HepG2 (cell line): ENCODE results near the gene RAC3. TPM values are rescaled to one million over a fixed set of nuclear protein-coding genes. Genes with fewer than 3 reads are reported as not detected.

ENCODE experiments used
- ARNT2 ChIP-seq: sonication (generic); formaldehyde crosslinking; IDR thresholded peaks from 2 replicates; pipeline ENCODE4 v1.8.0; 2022; ENCODE audit warnings: mild to moderate bottlenecking, low read depth, missing genetic modification reagents, moderate library complexity
- DBP ChIP-seq: sonication (generic); formaldehyde crosslinking; IDR thresholded peaks from 2 replicates; pipeline ENCODE4 v1.4.0; 2020; ENCODE audit warnings: missing genetic modification reagents; ENCODE audit errors: not compliant biosample characterization
- DPF2 ChIP-seq: sonication (generic); formaldehyde crosslinking; IDR thresholded peaks from 2 replicates; pipeline ENCODE4 v1.4.0; 2020; ENCODE audit warnings: mild to moderate bottlenecking, low read depth, missing genetic modification reagents, borderline replicate concordance
- EP300 ChIP-seq, 3 experiments: sonication (generic) in 1 of 3; formaldehyde crosslinking in 1 of 3; IDR thresholded peaks; 2 replicates each; pipeline versions ENCODE4 v1.5.1 to v1.6.1; 2011 to 2020; ENCODE audit warnings: low read depth in 2 of 3, low read length in 2 of 3, borderline replicate concordance in 1 of 3, improper control_type of control experiment in 1 of 3, mild to moderate bottlenecking in 1 of 3, missing genetic modification reagents in 1 of 3, moderate library complexity in 1 of 3
- GATA4 ChIP-seq: sonication (generic); IDR thresholded peaks from 2 replicates; pipeline ENCODE4 v1.6.1; 2016; ENCODE audit warnings: antibody characterized with exemption, low read depth, borderline replicate concordance
- HOXA5 ChIP-seq: sonication (generic); formaldehyde crosslinking; IDR thresholded peaks from 2 replicates; pipeline ENCODE4 v1.4.0; 2020; ENCODE audit warnings: missing genetic modification reagents
- IRX3 ChIP-seq: sonication (generic); formaldehyde crosslinking; IDR thresholded peaks from 2 replicates; pipeline ENCODE4 v1.8.1; 2023; ENCODE audit warnings: mild to moderate bottlenecking, low read depth, missing genetic modification reagents, borderline replicate concordance
- JUND ChIP-seq: sonication (generic); formaldehyde crosslinking; IDR thresholded peaks from 2 replicates; pipeline ENCODE4 v1.8.0; 2022; ENCODE audit warnings: mild to moderate bottlenecking, missing genetic modification reagents
- PAF1 ChIP-seq: IDR thresholded peaks from 2 replicates; pipeline ENCODE4 v1.6.1; 2016; ENCODE audit warnings: missing genetic modification reagents, missing compliant biosample characterization
- PITX1 ChIP-seq: sonication (generic); formaldehyde crosslinking; IDR thresholded peaks from 2 replicates; pipeline ENCODE4 v1.5.1; 2020; ENCODE audit warnings: mild to moderate bottlenecking, missing genetic modification reagents
- POLR2G ChIP-seq: fragments of 200-400 bp; formaldehyde crosslinking; IDR thresholded peaks from 2 replicates; pipeline ENCODE4 v1.6.1; 2018; ENCODE audit warnings: mild to moderate bottlenecking, low read depth, low read length, moderate library complexity
- WIZ ChIP-seq: sonication (generic); formaldehyde crosslinking; IDR thresholded peaks from 2 replicates; pipeline ENCODE4 v1.5.1; 2020; ENCODE audit warnings: mild to moderate bottlenecking, missing genetic modification reagents
- ZBTB42 ChIP-seq: sonication (generic); formaldehyde crosslinking; IDR thresholded peaks from 2 replicates; pipeline ENCODE4 v1.5.0; 2020; ENCODE audit warnings: mild to moderate bottlenecking, missing genetic modification reagents
- ZNF33B ChIP-seq: sonication (generic); formaldehyde crosslinking; IDR thresholded peaks from 2 replicates; pipeline ENCODE4 v1.5.1; 2020; ENCODE audit warnings: mild to moderate bottlenecking, missing genetic modification reagents
- ZNF563 ChIP-seq: sonication (generic); formaldehyde crosslinking; IDR thresholded peaks from 2 replicates; pipeline ENCODE4 v1.8.0; 2022; ENCODE audit warnings: mild to moderate bottlenecking, moderate library complexity, missing genetic modification reagents
- ZNF644 ChIP-seq: IDR thresholded peaks from 2 replicates; pipeline ENCODE4 v1.6.1; 2016; ENCODE audit warnings: low read depth
- ZNF878 ChIP-seq: sonication (generic); formaldehyde crosslinking; IDR thresholded peaks from 2 replicates; pipeline ENCODE4 v1.8.1; 2023; ENCODE audit warnings: mild to moderate bottlenecking, missing genetic modification reagents, moderate library complexity
- ZUFSP ChIP-seq: sonication (generic); formaldehyde crosslinking; IDR thresholded peaks from 2 replicates; pipeline ENCODE4 v1.9.0; 2021; ENCODE audit warnings: missing genetic modification reagents, mild to moderate bottlenecking, borderline replicate concordance
- polyA plus RNA-seq, 8 experiments: library from polyadenylated mRNA; depleted of rRNA in 3 of 8; stranded (reverse) in 7 of 8; unstranded in 1 of 8; fragments of >200 nt; fragmentation: Illumina TruSeq in 4 of 8; extraction: Trizol in 4 of 8; gene quantifications; 2 replicates each; pipeline versions ENCODE4 v1.2.1 to v1.2.3, GENCODE V29; 2011 to 2016; ENCODE audit warnings: low read depth in 4 of 8, missing spikeins in 1 of 8, mixed read lengths in 1 of 8; ENCODE audit not compliant: insufficient read depth in 1 of 8
- total RNA-seq, 5 experiments: library from RNA; depleted of rRNA; stranded (reverse); fragments of >200 nt; fragmentation: Illumina TruSeq; extraction: Trizol; gene quantifications; 2 replicates each; pipeline ENCODE4 v1.2.3, GENCODE V29; 2016; ENCODE audit warnings: low read depth in 1 of 5
- TF ChIP-seq, protein P1 (sequence below): sonication (generic); formaldehyde crosslinking; IDR thresholded peaks from 2 replicates; pipeline ENCODE4 v1.4.0; 2020; ENCODE audit warnings: missing genetic modification reagents, mild to moderate bottlenecking, borderline replicate concordance
- TF ChIP-seq, protein P2 (sequence below): sonication (generic); formaldehyde crosslinking; IDR thresholded peaks from 2 replicates; pipeline ENCODE4 v1.4.0; 2020; ENCODE audit warnings: mild to moderate bottlenecking, missing genetic modification reagents

The RAC3 gene
- total and polyA plus RNA-seq, 2 of the 13 experiments (the other 11 are each of a cell fraction or from before 2014, with no cell fraction given), result 10.5 to 21.3 TPM

- TF ChIP-seq ZBTB42 (CRISPR knock-in tag) (peak; percentile 60; the same call in 1 of the 2 replicates), EP300 (IDR thresholded peaks at IDR 0.05; ENCODE audit: low read depth in 2 of 2, low read length in 2 of 2) (0 out of 4 replicates have a peak, but pooled peaks of 1 of the 2 experiments have one; percentile 48), EP300 (CRISPR knock-in tag; IDR thresholded peaks at IDR 0.05; ENCODE audit: borderline replicate concordance) (peak; percentile 71), JUND (CRISPR knock-in tag) (peak; percentile 74; the same call in 1 of the 2 replicates), PAF1 (peak; percentile 68; the same call in 1 of the 2 replicates), PITX1 (CRISPR knock-in tag) (peak; percentile 38), GATA4 (peak; percentile 51; the same call in 1 of the 2 replicates), ZNF33B (CRISPR knock-in tag) (no peak), ZUFSP (CRISPR knock-in tag) (no peak), ZNF878 (CRISPR knock-in tag) (no peak; the same call in 1 of the 2 replicates), WIZ (CRISPR knock-in tag) (no peak), IRX3 (CRISPR knock-in tag) (no peak), ZNF563 (CRISPR knock-in tag) (peak; percentile 51; the same call in 1 of the 2 replicates), DPF2 (CRISPR knock-in tag) (peak; percentile 60; the same call in 1 of the 2 replicates), ZNF644 (peak; percentile 73), POLR2G (peak; percentile 69), DBP (CRISPR knock-in tag) (no peak), ARNT2 (CRISPR knock-in tag) (peak; percentile 67), HOXA5 (CRISPR knock-in tag) (0 out of 2 replicates have a peak, but pooled peaks have one; percentile 21)
- TF ChIP-seq, protein P1, sequence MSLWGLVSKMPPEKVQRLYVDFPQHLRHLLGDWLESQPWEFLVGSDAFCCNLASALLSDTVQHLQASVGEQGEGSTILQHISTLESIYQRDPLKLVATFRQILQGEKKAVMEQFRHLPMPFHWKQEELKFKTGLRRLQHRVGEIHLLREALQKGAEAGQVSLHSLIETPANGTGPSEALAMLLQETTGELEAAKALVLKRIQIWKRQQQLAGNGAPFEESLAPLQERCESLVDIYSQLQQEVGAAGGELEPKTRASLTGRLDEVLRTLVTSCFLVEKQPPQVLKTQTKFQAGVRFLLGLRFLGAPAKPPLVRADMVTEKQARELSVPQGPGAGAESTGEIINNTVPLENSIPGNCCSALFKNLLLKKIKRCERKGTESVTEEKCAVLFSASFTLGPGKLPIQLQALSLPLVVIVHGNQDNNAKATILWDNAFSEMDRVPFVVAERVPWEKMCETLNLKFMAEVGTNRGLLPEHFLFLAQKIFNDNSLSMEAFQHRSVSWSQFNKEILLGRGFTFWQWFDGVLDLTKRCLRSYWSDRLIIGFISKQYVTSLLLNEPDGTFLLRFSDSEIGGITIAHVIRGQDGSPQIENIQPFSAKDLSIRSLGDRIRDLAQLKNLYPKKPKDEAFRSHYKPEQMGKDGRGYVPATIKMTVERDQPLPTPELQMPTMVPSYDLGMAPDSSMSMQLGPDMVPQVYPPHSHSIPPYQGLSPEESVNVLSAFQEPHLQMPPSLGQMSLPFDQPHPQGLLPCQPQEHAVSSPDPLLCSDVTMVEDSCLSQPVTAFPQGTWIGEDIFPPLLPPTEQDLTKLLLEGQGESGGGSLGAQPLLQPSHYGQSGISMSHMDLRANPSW (CRISPR knock-in tag), result peak; percentile 56; the same call in 1 of the 2 replicates
- TF ChIP-seq, protein P2, sequence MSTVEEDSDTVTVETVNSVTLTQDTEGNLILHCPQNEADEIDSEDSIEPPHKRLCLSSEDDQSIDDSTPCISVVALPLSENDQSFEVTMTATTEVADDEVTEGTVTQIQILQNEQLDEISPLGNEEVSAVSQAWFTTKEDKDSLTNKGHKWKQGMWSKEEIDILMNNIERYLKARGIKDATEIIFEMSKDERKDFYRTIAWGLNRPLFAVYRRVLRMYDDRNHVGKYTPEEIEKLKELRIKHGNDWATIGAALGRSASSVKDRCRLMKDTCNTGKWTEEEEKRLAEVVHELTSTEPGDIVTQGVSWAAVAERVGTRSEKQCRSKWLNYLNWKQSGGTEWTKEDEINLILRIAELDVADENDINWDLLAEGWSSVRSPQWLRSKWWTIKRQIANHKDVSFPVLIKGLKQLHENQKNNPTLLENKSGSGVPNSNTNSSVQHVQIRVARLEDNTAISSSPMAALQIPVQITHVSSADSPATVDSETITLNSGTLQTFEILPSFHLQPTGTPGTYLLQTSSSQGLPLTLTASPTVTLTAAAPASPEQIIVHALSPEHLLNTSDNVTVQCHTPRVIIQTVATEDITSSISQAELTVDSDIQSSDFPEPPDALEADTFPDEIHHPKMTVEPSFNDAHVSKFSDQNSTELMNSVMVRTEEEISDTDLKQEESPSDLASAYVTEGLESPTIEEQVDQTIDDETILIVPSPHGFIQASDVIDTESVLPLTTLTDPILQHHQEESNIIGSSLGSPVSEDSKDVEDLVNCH, result no peak
Observed at GRCh38 chr17:81999976-82000802, 31.3 kb upstream of the RAC3 start (continued).
